Measurements from ENCODE around the gene PARD6G. TPM values are rescaled to one million over a fixed set of nuclear protein-coding genes. Genes with fewer than 3 reads are reported as not detected.
A peak's percentile ranks its signal among the peaks of the same experiment; 100 is the strongest.

PARD6G gene
- total and polyA plus RNA-seq, 2 of the 13 experiments (the other 11 are each of a cell fraction or from before 2014, with no cell fraction given): 3.6 to 7.4 TPM

DNA sequence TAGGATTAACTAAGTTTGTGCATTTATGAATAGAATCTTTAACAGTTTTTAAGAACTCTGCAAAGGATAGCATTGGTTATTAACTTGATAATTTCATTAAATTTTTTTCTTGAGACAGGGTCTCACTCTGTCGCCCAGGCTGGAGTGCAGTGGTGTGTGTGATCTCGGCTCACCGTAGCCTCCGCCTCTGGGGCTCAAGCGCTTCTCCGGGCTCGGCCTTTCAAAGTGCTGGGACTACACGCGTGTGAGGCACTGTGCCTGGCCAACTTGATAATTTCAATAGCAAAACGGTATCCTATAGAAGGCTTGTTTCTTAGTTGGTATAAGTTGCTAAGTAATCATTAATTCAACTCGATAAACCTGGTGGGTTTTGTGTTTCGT lies 100.3 kb downstream of the PARD6G start:
- WGBS (ENCODE audit: low lambda C conversion rate): 53% methylated on average over 12 of the region's 12 CpGs
- H4K20me1 ChIP-seq (ENCODE audit: insufficient read depth, low read length): no peaks in the 10 kb centered on the region; the same call in 1 of the 2 replicates
- no peaks in the 10 kb centered on the region for H3K27me3 ChIP-seq (ENCODE audit: control insufficient read depth in 1 of 2, insufficient read depth in 2 of 2, low read length in 2 of 2)
- peak overlapping the region; percentile 65 to 72 (median 68) for H3K4me3 ChIP-seq (replicated peaks in 1 of 3; ENCODE audit: insufficient read depth in 1 of 3, low read depth in 2 of 3, low read length in 3 of 3)
- H3K36me3 ChIP-seq (replicated peaks in 1 of 2; ENCODE audit: control insufficient read depth in 1 of 2, insufficient read depth in 2 of 2, low read length in 2 of 2): no peaks in the 10 kb centered on the region; a peak in 1 of 5 replicates
- TF ChIP-seq NFYC (CRISPR knock-in tag; IDR thresholded peaks at IDR 0.05): no peak
- TF ChIP-seq ZNF792 (CRISPR knock-in tag; IDR thresholded peaks at IDR 0.05): no peak
- 0 out of 4 replicates have a peak, but pooled peaks have one; percentile 10 for TF ChIP-seq MAFK (conservative IDR thresholded peaks at IDR 0.05 in 1 of 2, IDR thresholded peaks at IDR 0.05 in 1 of 2; ENCODE audit: low read length in 2 of 2)
- TF ChIP-seq NFE2L2 (IDR thresholded peaks at IDR 0.05; ENCODE audit: low read length): no peak
- peak overlapping the region; percentile 37; the same call in 1 of the 2 replicates for H3K9ac ChIP-seq (ENCODE audit: insufficient read depth, low read depth, low read length)
- CTCF ChIA-PET (ENCODE audit: low intra/inter-chr PET ratio, low total read pairs): no interaction called here
- no peaks in the 10 kb centered on the region for H3K79me2 ChIP-seq (ENCODE audit: insufficient read depth, low read length)
- H3K4me1 ChIP-seq (ENCODE audit: insufficient read depth, low read length): peaks cover 42% of the 10 kb centered on the region
- BruUV-seq (replicated peaks): no TSS peak
- H3K4me2 ChIP-seq (ENCODE audit: low read depth, low read length): peak overlapping the region; percentile 89
- peak; percentile 64 for ATAC-seq
- no peak for FAIRE-seq
- DNase-seq (ENCODE audit: low spot score): no peak
- H3K9me3 ChIP-seq (ENCODE audit: low read length): no peaks in the 10 kb centered on the region
- in situ Hi-C loops (cut with HindIII; ENCODE audit: extremely low pct_ligation_motif_present, low pct_unique_long_range_greater_than_20kb): no loop called here
- peak overlapping the region; percentile 2 for H3K27ac ChIP-seq (ENCODE audit: extremely low read length, insufficient read depth, low read length)
- intact Hi-C loops (cut with micrococcal nuclease; ENCODE audit: unreplicated experiment): no loop called here
- H2AFZ ChIP-seq (ENCODE audit: low read length): no peak overlapping the region
- POLR2A ChIA-PET: interaction anchor here (1.9 kb wide), 1 partner anchor 213 kb away, joined by 5 read pairs; no protein-coding TSS in a partner anchor

DNA sequence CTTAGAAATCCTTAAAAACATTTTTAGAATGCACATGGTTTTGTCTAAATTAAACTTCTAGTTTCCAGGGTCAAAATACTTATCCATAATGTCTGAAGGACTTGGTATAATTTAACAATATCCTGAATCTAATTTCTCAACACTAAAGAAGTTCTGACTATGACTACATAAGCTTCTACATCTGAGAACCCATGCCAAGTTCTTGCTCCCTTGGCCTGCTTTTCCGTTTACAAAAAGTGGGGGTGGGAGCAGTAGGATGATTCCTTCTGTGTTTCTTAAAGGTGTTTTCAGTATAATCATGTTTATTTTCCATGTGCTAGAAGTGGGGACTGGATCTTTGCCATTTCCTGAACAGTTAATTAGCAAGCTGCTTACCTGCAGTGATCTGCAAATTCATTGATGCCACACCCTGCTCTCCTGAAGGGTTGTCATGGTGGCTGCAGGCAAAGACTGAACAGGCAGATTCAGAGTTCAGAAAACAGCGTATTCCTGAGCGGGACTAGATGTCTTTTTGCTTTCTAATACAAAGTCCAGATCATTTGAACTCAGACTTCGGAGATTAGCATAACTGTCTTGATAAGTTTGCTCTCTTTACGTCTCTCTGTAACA lies 102.0 kb downstream of the PARD6G start:
- peaks cover 42% of the 10 kb centered on the region for H3K4me1 ChIP-seq (ENCODE audit: insufficient read depth, low read length)
- H3K4me2 ChIP-seq (ENCODE audit: low read depth, low read length): no peak overlapping the region
- 92% methylated on average over 5 of the region's 5 CpGs for WGBS (ENCODE audit: low lambda C conversion rate)
- no peaks in the 10 kb centered on the region for H3K79me2 ChIP-seq (ENCODE audit: insufficient read depth, low read length)
- intact Hi-C loops (cut with micrococcal nuclease; ENCODE audit: unreplicated experiment): no loop called here
- in situ Hi-C loops (cut with HindIII; ENCODE audit: extremely low pct_ligation_motif_present, low pct_unique_long_range_greater_than_20kb): no loop called here
- BruUV-seq (replicated peaks): no TSS peak
- DNase-seq (ENCODE audit: low spot score) (no peak), ATAC-seq (no peak), FAIRE-seq (no peak)
- H3K4me3 ChIP-seq (replicated peaks in 1 of 3; ENCODE audit: insufficient read depth in 1 of 3, low read depth in 2 of 3, low read length in 3 of 3): no peak overlapping the region
- POLR2A ChIA-PET: no interaction called here
- no peaks in the 10 kb centered on the region; the same call in 1 of the 2 replicates for H4K20me1 ChIP-seq (ENCODE audit: insufficient read depth, low read length)
- H3K36me3 ChIP-seq (replicated peaks in 1 of 2; ENCODE audit: control insufficient read depth in 1 of 2, insufficient read depth in 2 of 2, low read length in 2 of 2): peaks cover 0 to 5% of the 10 kb centered on the region in 2 experiments; a peak in 2 of 5 replicates
- no peak overlapping the region for H3K27ac ChIP-seq (ENCODE audit: extremely low read length, insufficient read depth, low read length)
- no peaks in the 10 kb centered on the region for H3K9me3 ChIP-seq (ENCODE audit: low read length)
- CTCF ChIA-PET (ENCODE audit: low intra/inter-chr PET ratio, low total read pairs): no interaction called here
- no peak overlapping the region for H2AFZ ChIP-seq (ENCODE audit: low read length)
- H3K27me3 ChIP-seq (ENCODE audit: control insufficient read depth in 1 of 2, insufficient read depth in 2 of 2, low read length in 2 of 2): no peaks in the 10 kb centered on the region
- no peak overlapping the region for H3K9ac ChIP-seq (ENCODE audit: insufficient read depth, low read depth, low read length)
- no peak for TF ChIP-seq ZNF180 (CRISPR knock-in tag; IDR thresholded peaks at IDR 0.05; ENCODE audit: borderline replicate concordance, low read depth)
- no peak for TF ChIP-seq ZBTB7B (CRISPR knock-in tag; IDR thresholded peaks at IDR 0.05)
- no peak for TF ChIP-seq ZNF652 (CRISPR knock-in tag; IDR thresholded peaks at IDR 0.05; ENCODE audit: borderline replicate concordance, low read depth)
- TF ChIP-seq ZMYM2 (CRISPR knock-in tag; IDR thresholded peaks at IDR 0.05): no peak
- no peak for TF ChIP-seq FIP1L1 (IDR thresholded peaks at IDR 0.05; ENCODE audit: borderline replicate concordance, insufficient read depth, low read depth, low read length)
- TF ChIP-seq, protein P1, sequence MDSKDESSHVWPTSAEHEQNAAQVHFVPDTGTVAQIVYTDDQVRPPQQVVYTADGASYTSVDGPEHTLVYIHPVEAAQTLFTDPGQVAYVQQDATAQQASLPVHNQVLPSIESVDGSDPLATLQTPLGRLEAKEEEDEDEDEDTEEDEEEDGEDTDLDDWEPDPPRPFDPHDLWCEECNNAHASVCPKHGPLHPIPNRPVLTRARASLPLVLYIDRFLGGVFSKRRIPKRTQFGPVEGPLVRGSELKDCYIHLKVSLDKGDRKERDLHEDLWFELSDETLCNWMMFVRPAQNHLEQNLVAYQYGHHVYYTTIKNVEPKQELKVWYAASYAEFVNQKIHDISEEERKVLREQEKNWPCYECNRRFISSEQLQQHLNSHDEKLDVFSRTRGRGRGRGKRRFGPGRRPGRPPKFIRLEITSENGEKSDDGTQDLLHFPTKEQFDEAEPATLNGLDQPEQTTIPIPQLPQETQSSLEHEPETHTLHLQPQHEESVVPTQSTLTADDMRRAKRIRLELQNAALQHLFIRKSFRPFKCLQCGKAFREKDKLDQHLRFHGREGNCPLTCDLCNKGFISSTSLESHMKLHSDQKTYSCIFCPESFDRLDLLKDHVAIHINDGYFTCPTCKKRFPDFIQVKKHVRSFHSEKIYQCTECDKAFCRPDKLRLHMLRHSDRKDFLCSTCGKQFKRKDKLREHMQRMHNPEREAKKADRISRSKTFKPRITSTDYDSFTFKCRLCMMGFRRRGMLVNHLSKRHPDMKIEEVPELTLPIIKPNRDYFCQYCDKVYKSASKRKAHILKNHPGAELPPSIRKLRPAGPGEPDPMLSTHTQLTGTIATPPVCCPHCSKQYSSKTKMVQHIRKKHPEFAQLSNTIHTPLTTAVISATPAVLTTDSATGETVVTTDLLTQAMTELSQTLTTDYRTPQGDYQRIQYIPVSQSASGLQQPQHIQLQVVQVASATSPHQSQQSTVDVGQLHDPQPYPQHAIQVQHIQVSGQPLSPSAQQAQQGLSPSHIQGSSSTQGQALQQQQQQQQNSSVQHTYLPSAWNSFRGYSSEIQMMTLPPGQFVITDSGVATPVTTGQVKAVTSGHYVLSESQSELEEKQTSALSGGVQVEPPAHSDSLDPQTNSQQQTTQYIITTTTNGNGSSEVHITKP (CRISPR knock-in tag; IDR thresholded peaks at IDR 0.05; ENCODE audit: low read depth): no peak
- no peak for TF ChIP-seq EP300 (IDR thresholded peaks at IDR 0.05; ENCODE audit: low read depth in 2 of 2, low read length in 2 of 2)
- no peak for TF ChIP-seq EP300 (CRISPR knock-in tag; IDR thresholded peaks at IDR 0.05; ENCODE audit: borderline replicate concordance)
- TF ChIP-seq GPN1 (CRISPR knock-in tag; IDR thresholded peaks at IDR 0.05; ENCODE audit: borderline replicate concordance): no peak
- no peak for TF ChIP-seq MEIS1 (CRISPR knock-in tag; IDR thresholded peaks at IDR 0.05; ENCODE audit: borderline replicate concordance)
- no peak for TF ChIP-seq HOXD1 (CRISPR knock-in tag; IDR thresholded peaks at IDR 0.05)
- no peak for TF ChIP-seq TAF15 (IDR thresholded peaks at IDR 0.05; ENCODE audit: low read depth, low read length, poor library complexity, severe bottlenecking)

Measured in HepG2 (cell line).